Lower lobe of right lung (tissue), 2 donors: ENCODE measurements around the gene STEAP4. TPM values are rescaled to one million over a fixed set of nuclear protein-coding genes. Genes with fewer than 3 reads are reported as not detected.

Experiments used
- ATAC-seq, 2 donors: fragments of 200-7000 bp; cut with Tn5 transposase; one replicate each; pipeline ENCODE4 v1.9.1; 2020 to 2022; ENCODE audit warnings: mild to moderate bottlenecking in 2 of 2, moderate library complexity in 2 of 2
- DNase-seq: peaks from one replicate; pipeline ENCODE4 v3.0.0-alpha.2; 2020
- H3K27ac ChIP-seq: fragments of 200-600 bp; one replicate; pipeline ENCODE4 v1.8.0; 2022
- H3K27me3 ChIP-seq: fragments of 200-600 bp; one replicate; pipeline ENCODE4 v1.8.0; 2022; ENCODE audit warnings: low read depth
- H3K36me3 ChIP-seq: fragments of 200-600 bp; one replicate; pipeline ENCODE4 v1.8.0; 2022; ENCODE audit warnings: mild to moderate bottlenecking
- H3K4me1 ChIP-seq: fragments of 200-600 bp; one replicate; pipeline ENCODE4 v1.8.0; 2022
- H3K4me3 ChIP-seq: fragments of 200-600 bp; one replicate; pipeline ENCODE4 v1.8.0; 2022; ENCODE audit warnings: mild to moderate bottlenecking
- H3K9me3 ChIP-seq: fragments of 200-600 bp; one replicate; pipeline ENCODE4 v1.8.0; 2022
- CTCF ChIP-seq: fragments of 200-600 bp; IDR thresholded peaks from one replicate; pipeline ENCODE4 v1.8.0; 2022; ENCODE audit warnings: antibody characterized with exemption, mild to moderate bottlenecking
- intact Hi-C: fragments of 100-400 bp; cut with DNase I; formaldehyde crosslinking; loops from one replicate; pipeline ENCODE4 v1.11.0; 2022
- total RNA-seq: library from RNA; stranded (reverse); fragmentation: NEBNext Ultra II Directional; extraction: Animal tissue kit (Norgen Biotek cat#: 25700); gene quantifications from one replicate; pipeline ENCODE4 v1.2.1, GENCODE V29; 2021
- donor health status: DM: no; HTN: yes; CAD: no; lungs with severe emphysema.

Gene STEAP4
- total RNA-seq, 1 donor from 2014 or later = 63.5 TPM

DNA sequence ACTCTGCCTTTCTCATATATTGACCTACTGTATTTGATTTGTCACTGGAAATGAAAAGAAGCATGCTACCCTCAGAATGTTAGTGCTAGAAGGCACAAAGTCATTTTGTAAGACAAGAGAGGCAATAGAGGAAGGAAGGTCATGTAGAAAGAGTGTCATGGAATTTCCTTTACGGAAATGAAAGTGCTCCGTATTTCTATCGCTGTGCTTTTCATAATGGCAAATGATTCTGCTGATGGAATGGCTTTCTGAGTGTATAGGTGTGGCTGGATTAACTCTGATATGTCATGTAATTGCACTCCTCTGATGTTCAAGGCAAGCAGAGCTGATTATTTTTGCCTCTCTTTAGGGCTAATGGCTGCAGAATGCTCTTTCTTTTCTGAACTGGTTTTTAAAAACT, 15.5 kb upstream of the STEAP4 start:
- DNase-seq (no peak), ATAC-seq (peak; percentile 51 to 52)
- Histone ChIP-seq H3K4me3 (no peak overlapping the region), H3K4me1 (peaks cover 11% of the 10 kb centered on the region), H3K36me3 (no peaks in the 10 kb centered on the region), H3K27ac (no peak overlapping the region), H3K9me3 (no peaks in the 10 kb centered on the region), H3K27me3 (no peaks in the 10 kb centered on the region)
- intact Hi-C loops = no loop called here
- TF ChIP-seq CTCF = no peak

GRCh38 chr7:88321694-88322093, 15.0 kb upstream of the STEAP4 start:
- no peaks in the 10 kb centered on the region for H3K36me3 ChIP-seq
- DNase-seq (no peak), ATAC-seq (no peak)
- no peak overlapping the region for H3K4me3 ChIP-seq
- no peaks in the 10 kb centered on the region for H3K9me3 ChIP-seq
- intact Hi-C loops = no loop called here
- no peaks in the 10 kb centered on the region for H3K27me3 ChIP-seq
- H3K4me1 ChIP-seq = peaks cover 11% of the 10 kb centered on the region
- no peak for TF ChIP-seq CTCF
- H3K27ac ChIP-seq = no peak overlapping the region

- no peaks in the 10 kb centered on the region for H3K9me3 ChIP-seq
- no peaks in the 10 kb centered on the region for H3K36me3 ChIP-seq
- ATAC-seq (no peak), DNase-seq (no peak)
- no peak for TF ChIP-seq CTCF
- H3K4me3 ChIP-seq = no peak overlapping the region
- peaks cover 11% of the 10 kb centered on the region for H3K4me1 ChIP-seq
- H3K27ac ChIP-seq = no peak overlapping the region
- intact Hi-C loops = no loop called here
- H3K27me3 ChIP-seq = no peaks in the 10 kb centered on the region
These were observed 11.5 kb upstream of the STEAP4 start for GRCh38 chr7:88318196-88318595.

DNA sequence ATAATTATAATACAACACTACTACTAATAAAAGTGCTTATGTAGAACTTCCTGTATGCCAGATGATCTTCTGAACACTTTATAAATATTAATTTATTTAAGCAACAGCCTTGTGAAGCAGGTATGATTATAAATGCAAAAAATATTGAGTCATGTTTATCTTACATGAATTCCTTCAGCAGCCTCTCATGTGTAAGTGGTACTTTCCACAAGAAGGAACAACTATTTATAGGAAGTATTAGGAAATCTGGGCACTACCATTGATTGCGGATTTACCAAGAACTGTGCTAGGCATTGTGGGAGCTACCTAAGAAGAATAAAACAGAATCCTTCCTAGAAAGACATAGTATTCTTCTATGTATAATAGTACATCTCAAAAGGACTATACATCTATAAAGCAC, 10.7 kb upstream of the STEAP4 start:
- DNase-seq (no peak), ATAC-seq (peak; percentile 86 to 94)
- H3K36me3 ChIP-seq = no peaks in the 10 kb centered on the region
- peaks cover 10% of the 10 kb centered on the region for H3K4me1 ChIP-seq
- intact Hi-C loops = no loop called here
- no peak overlapping the region for H3K27ac ChIP-seq
- H3K9me3 ChIP-seq = no peaks in the 10 kb centered on the region
- TF ChIP-seq CTCF = no peak
- H3K27me3 ChIP-seq = no peaks in the 10 kb centered on the region
- no peak overlapping the region for H3K4me3 ChIP-seq

DNA sequence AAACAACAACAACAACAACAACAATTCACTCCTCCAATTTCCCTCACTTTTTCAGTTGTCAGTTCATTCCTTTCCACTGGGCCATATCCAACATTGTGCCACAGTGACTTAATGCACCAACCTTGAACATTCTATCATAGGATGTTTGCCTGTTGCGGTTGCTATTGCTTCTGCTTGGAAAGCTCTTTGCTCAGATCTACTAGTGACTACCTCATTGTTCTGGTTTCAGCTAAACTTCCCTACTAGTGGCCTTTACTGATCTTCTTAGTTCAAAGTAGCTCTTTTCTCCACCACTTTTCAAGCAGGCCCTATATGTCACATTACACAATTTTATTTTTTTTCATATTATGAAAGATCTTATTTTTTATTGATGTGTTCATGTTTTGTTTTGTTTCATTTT, 9.8 kb upstream of the STEAP4 start:
- intact Hi-C loops = no loop called here
- no peak for TF ChIP-seq CTCF
- Histone ChIP-seq H3K4me3 (no peak overlapping the region), H3K27me3 (no peaks in the 10 kb centered on the region), H3K9me3 (no peaks in the 10 kb centered on the region), H3K36me3 (no peaks in the 10 kb centered on the region), H3K27ac (no peak overlapping the region), H3K4me1 (peaks cover 10% of the 10 kb centered on the region)
- ATAC-seq (no peak), DNase-seq (no peak)

- no peak overlapping the region for H3K4me3 ChIP-seq
These were observed 8.8 kb upstream of the STEAP4 start for GRCh38 chr7:88315522-88315921.

More at GRCh38 chr7:88315522-88315921, 8.8 kb upstream of the STEAP4 start:
- TF ChIP-seq CTCF = no peak
- Histone ChIP-seq H3K36me3 (no peaks in the 10 kb centered on the region), H3K4me1 (peaks cover 10% of the 10 kb centered on the region), H3K27me3 (no peaks in the 10 kb centered on the region), H3K9me3 (no peaks in the 10 kb centered on the region), H3K27ac (no peak overlapping the region)
- intact Hi-C loops = no loop called here
- DNase-seq (no peak), ATAC-seq (no peak)
